ENCODE measurements around the gene SMIM41.

Gene SMIM41

GRCh38 chr12:52084491-52085231 is 5.2 kb downstream of the SMIM41 start:
- Histone ChIP-seq H3K9ac (no peak overlapping the region), H3K27ac (peak overlapping the region; percentile 37), H3K9me3 (no peaks in the 10 kb centered on the region), H3K27me3 (no peaks in the 10 kb centered on the region), H3K36me3 (peaks cover 6% of the 10 kb centered on the region), H4K20me1 (peaks cover 5% of the 10 kb centered on the region; the same call in 1 of the 2 replicates), H3K4me1 (peaks cover 84% of the 10 kb centered on the region), H3K4me3 (no peak overlapping the region), H3K4me2 (peak overlapping the region; percentile 85)
- no peak for TF ChIP-seq Cebpa-rat (IDR thresholded peaks at IDR 0.05)

GRCh38 chr12:52085682-52086180 is 6.2 kb downstream of the SMIM41 start:
- H3K27ac ChIP-seq, result no peak overlapping the region
- no peaks in the 10 kb centered on the region for H3K9me3 ChIP-seq
- H3K36me3 ChIP-seq, result no peaks in the 10 kb centered on the region
- peaks cover 73% of the 10 kb centered on the region for H3K4me1 ChIP-seq
- H3K4me2 ChIP-seq, result no peak overlapping the region
- no peaks in the 10 kb centered on the region for H4K20me1 ChIP-seq
- no peaks in the 10 kb centered on the region for H3K27me3 ChIP-seq
- TF ChIP-seq Cebpa-rat (IDR thresholded peaks at IDR 0.05), result no peak
- H3K9ac ChIP-seq, result no peak overlapping the region
- H3K4me3 ChIP-seq, result no peak overlapping the region

GRCh38 chr12:52086366-52086765 is 6.9 kb downstream of the SMIM41 start:
- no peak overlapping the region for H3K27ac ChIP-seq
- H3K36me3 ChIP-seq, result no peaks in the 10 kb centered on the region
- H3K27me3 ChIP-seq, result no peaks in the 10 kb centered on the region
- H3K9ac ChIP-seq, result peak overlapping the region; percentile 13; the same call in 1 of the 2 replicates
- no peak overlapping the region for H3K4me3 ChIP-seq
- H3K4me1 ChIP-seq, result peaks cover 67% of the 10 kb centered on the region
- H3K9me3 ChIP-seq, result no peaks in the 10 kb centered on the region
- H3K4me2 ChIP-seq, result no peak overlapping the region
- H4K20me1 ChIP-seq, result no peaks in the 10 kb centered on the region
- TF ChIP-seq Cebpa-rat (IDR thresholded peaks at IDR 0.05), result no peak

- no peaks in the 10 kb centered on the region for H3K27me3 ChIP-seq
- H3K4me2 ChIP-seq, result peak overlapping the region; percentile 67; the same call in 1 of the 2 replicates
- no peak overlapping the region for H3K9ac ChIP-seq
- H3K4me1 ChIP-seq, result peaks cover 58% of the 10 kb centered on the region
- no peak overlapping the region for H3K4me3 ChIP-seq
- no peaks in the 10 kb centered on the region for H4K20me1 ChIP-seq
- no peaks in the 10 kb centered on the region for H3K36me3 ChIP-seq
- H3K27ac ChIP-seq, result no peak overlapping the region
- no peaks in the 10 kb centered on the region for H3K9me3 ChIP-seq
- TF ChIP-seq Cebpa-rat (IDR thresholded peaks at IDR 0.05), result no peak
Observed at GRCh38 chr12:52086944-52087835, 7.7 kb downstream of the SMIM41 start.

GRCh38 chr12:52087961-52088820 is 8.7 kb downstream of the SMIM41 start:
- no peak for TF ChIP-seq Cebpa-rat (IDR thresholded peaks at IDR 0.05)
- Histone ChIP-seq H3K4me2 (peak overlapping the region; percentile 67), H3K27ac (no peak overlapping the region), H3K9me3 (no peaks in the 10 kb centered on the region), H3K36me3 (no peaks in the 10 kb centered on the region), H3K4me1 (peaks cover 48% of the 10 kb centered on the region), H3K27me3 (no peaks in the 10 kb centered on the region), H3K4me3 (no peak overlapping the region), H3K9ac (peak overlapping the region; percentile 10; the same call in 1 of the 2 replicates), H4K20me1 (no peaks in the 10 kb centered on the region)

- H3K9me3 ChIP-seq, result no peaks in the 10 kb centered on the region
- no peak overlapping the region for H3K27ac ChIP-seq
- peaks cover 35% of the 10 kb centered on the region for H3K4me1 ChIP-seq
- no peaks in the 10 kb centered on the region for H3K36me3 ChIP-seq
- H3K4me2 ChIP-seq, result peak overlapping the region; percentile 67; the same call in 1 of the 2 replicates
- H3K27me3 ChIP-seq, result no peaks in the 10 kb centered on the region
- TF ChIP-seq Cebpa-rat (IDR thresholded peaks at IDR 0.05), result no peak
- H3K4me3 ChIP-seq, result no peak overlapping the region
- H3K9ac ChIP-seq, result no peak overlapping the region
- H4K20me1 ChIP-seq, result no peaks in the 10 kb centered on the region
Observed at GRCh38 chr12:52089491-52089890, 10.0 kb downstream of the SMIM41 start.

GRCh38 chr12:52090291-52090690 is 10.8 kb downstream of the SMIM41 start:
- no peak overlapping the region for H3K27ac ChIP-seq
- H3K4me1 ChIP-seq, result peaks cover 27% of the 10 kb centered on the region
- no peaks in the 10 kb centered on the region for H4K20me1 ChIP-seq
- no peaks in the 10 kb centered on the region for H3K36me3 ChIP-seq
- H3K4me2 ChIP-seq, result no peak overlapping the region
- H3K4me3 ChIP-seq, result no peak overlapping the region
- no peak for TF ChIP-seq Cebpa-rat (IDR thresholded peaks at IDR 0.05)
- H3K9ac ChIP-seq, result no peak overlapping the region
- no peaks in the 10 kb centered on the region for H3K27me3 ChIP-seq
- no peaks in the 10 kb centered on the region for H3K9me3 ChIP-seq

GRCh38 chr12:52091061-52091460 is 11.6 kb downstream of the SMIM41 start:
- H3K4me3 ChIP-seq, result no peak overlapping the region
- no peaks in the 10 kb centered on the region for H3K36me3 ChIP-seq
- no peaks in the 10 kb centered on the region for H3K27me3 ChIP-seq
- no peak overlapping the region for H3K9ac ChIP-seq
- H3K4me1 ChIP-seq, result peaks cover 26% of the 10 kb centered on the region
- no peak overlapping the region for H3K27ac ChIP-seq
- no peak overlapping the region for H3K4me2 ChIP-seq
- no peaks in the 10 kb centered on the region for H3K9me3 ChIP-seq
- no peaks in the 10 kb centered on the region for H4K20me1 ChIP-seq
- TF ChIP-seq Cebpa-rat (IDR thresholded peaks at IDR 0.05), result no peak

- Histone ChIP-seq H3K9ac (no peak overlapping the region), H3K4me2 (no peak overlapping the region), H3K27me3 (no peaks in the 10 kb centered on the region), H3K4me3 (no peak overlapping the region), H3K27ac (no peak overlapping the region), H3K4me1 (peaks cover 22% of the 10 kb centered on the region), H3K36me3 (no peaks in the 10 kb centered on the region), H4K20me1 (no peaks in the 10 kb centered on the region), H3K9me3 (no peaks in the 10 kb centered on the region)
- TF ChIP-seq Cebpa-rat (IDR thresholded peaks at IDR 0.05), result no peak
Observed at GRCh38 chr12:52091869-52092268, 12.4 kb downstream of the SMIM41 start.

Measured in BLaER1 (cell line).